Astrocyte of the cerebellum (primary cell): ENCODE data around the gene MEGF6.

Experiments used
- DNase-seq: peaks from one replicate; pipeline ENCODE4 v3.0.0-alpha.2; 2011; ENCODE audit warnings: low read depth
- H3K4me3 ChIP-seq: 2 replicates; pipeline ENCODE4 v1.5.1; 2011; ENCODE audit warnings: mild to moderate bottlenecking, low read depth, low read length, moderate library complexity
- in situ Hi-C: cut with HindIII; loops from 2 replicates; pipeline ENCODE4 v1.10.0; 2017; ENCODE audit warnings: low sequenced_read_pairs
- TF ChIP-seq, protein P1 (sequence below): IDR thresholded peaks from 2 replicates; pipeline ENCODE4 v1.5.1; 2012; ENCODE audit warnings: low read length, low read depth, moderate library complexity, mild to moderate bottlenecking; ENCODE audit errors: missing control alignments

MEGF6 gene

GRCh38 chr1:3496916-3497315 lies 114.4 kb downstream of the MEGF6 start:
- TF ChIP-seq, protein P1, sequence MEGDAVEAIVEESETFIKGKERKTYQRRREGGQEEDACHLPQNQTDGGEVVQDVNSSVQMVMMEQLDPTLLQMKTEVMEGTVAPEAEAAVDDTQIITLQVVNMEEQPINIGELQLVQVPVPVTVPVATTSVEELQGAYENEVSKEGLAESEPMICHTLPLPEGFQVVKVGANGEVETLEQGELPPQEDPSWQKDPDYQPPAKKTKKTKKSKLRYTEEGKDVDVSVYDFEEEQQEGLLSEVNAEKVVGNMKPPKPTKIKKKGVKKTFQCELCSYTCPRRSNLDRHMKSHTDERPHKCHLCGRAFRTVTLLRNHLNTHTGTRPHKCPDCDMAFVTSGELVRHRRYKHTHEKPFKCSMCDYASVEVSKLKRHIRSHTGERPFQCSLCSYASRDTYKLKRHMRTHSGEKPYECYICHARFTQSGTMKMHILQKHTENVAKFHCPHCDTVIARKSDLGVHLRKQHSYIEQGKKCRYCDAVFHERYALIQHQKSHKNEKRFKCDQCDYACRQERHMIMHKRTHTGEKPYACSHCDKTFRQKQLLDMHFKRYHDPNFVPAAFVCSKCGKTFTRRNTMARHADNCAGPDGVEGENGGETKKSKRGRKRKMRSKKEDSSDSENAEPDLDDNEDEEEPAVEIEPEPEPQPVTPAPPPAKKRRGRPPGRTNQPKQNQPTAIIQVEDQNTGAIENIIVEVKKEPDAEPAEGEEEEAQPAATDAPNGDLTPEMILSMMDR, result no peak
- in situ Hi-C loops, result no loop called here
- H3K4me3 ChIP-seq, result no peak overlapping the region
- no peak for DNase-seq

- TF ChIP-seq, protein P1, result no peak
- DNase-seq, result no peak
- H3K4me3 ChIP-seq, result no peak overlapping the region
- in situ Hi-C loops, result no loop called here
Observed at GRCh38 chr1:3495776-3496745, 115.2 kb downstream of the MEGF6 start.

- in situ Hi-C loops, result no loop called here
- TF ChIP-seq, protein P1, result no peak
- H3K4me3 ChIP-seq, result no peak overlapping the region
- no peak for DNase-seq
Observed at GRCh38 chr1:3494321-3495308, 116.7 kb downstream of the MEGF6 start.

GRCh38 chr1:3492545-3493246 lies 118.6 kb downstream of the MEGF6 start:
- in situ Hi-C loops, result no loop called here
- no peak overlapping the region for H3K4me3 ChIP-seq
- TF ChIP-seq, protein P1, result no peak

DNA sequence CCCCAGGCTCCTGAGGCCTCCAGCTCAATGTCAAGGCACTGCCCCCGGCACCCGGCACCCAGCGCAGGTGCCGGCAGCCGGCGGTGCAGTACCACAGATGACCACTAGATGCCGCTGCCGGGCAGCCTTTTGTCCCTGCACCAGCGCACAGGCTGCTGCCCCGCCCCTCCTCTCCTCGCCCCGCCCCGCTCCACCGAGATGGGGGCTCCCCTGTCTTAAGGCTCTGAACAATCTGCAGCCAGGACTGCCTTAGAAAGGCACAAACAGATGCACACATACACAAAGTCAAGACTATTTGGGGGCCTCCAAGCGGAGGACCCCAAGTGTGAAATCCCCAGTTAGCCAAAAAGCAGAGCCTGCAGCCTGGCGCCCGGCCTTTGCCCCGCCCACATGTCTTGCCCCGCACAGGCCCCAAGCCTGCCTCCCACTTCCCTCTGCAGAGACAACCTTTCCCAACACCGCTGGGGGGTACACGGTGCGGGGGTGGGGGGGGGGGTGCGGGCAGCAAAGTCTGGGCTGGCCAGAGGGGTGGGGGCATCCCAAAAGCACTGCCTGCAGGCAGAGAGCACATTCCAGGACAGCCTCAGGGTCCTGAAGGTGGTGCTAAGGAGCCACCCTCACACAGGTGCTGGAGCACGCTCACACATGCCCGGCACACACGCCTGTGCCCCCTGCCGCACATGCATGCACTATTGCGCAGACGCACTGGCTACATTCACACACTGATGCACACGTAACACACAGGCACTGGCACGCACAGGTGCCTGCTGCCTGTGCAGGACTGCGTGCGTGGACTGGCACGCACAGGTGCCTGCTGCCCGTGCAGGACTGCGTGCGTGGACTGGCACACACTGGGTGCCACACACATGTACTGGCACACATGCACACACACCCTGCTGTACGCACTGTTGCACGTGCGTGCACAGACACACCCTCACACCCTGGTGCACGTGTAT lies 119.7 kb downstream of the MEGF6 start:
- DNase-seq, result no peak
- no peak overlapping the region for H3K4me3 ChIP-seq
- TF ChIP-seq, protein P1, result peak; percentile 87
- in situ Hi-C loops, result no loop called here

More at GRCh38 chr1:3492545-3493246, 118.6 kb downstream of the MEGF6 start:
- DNase-seq, result no peak
